Epithelial cell of prostate (primary cell): ENCODE measurements around the gene FMN2.
"Not testable (repeated sequence)": the region's sequence is repeated elsewhere in the genome, so short reads cannot be mapped to it uniquely, and the experiment has no call there.

ENCODE experiments used
- DNase-seq: peaks from one replicate; pipeline ENCODE4 v3.0.0-alpha.2; 2011; ENCODE audit warnings: low read depth, low spot score
- H3K27ac ChIP-seq: fragments of 450-650 bp; 2 replicates; pipeline ENCODE4 v1.5.1; 2017; ENCODE audit warnings: mild to moderate bottlenecking

Gene FMN2

GRCh38 chr1:240285540-240285939, 193.9 kb downstream of the FMN2 start:
- no peak overlapping the region for H3K27ac ChIP-seq
- DNase-seq = no peak

- no peak for DNase-seq
- no peak overlapping the region for H3K27ac ChIP-seq
Measured at GRCh38 chr1:240287722-240288121, 196.0 kb downstream of the FMN2 start.

- H3K27ac ChIP-seq = no peak overlapping the region
- DNase-seq = no peak
Measured at GRCh38 chr1:240293706-240294105, 202.0 kb downstream of the FMN2 start.

- H3K27ac ChIP-seq = no peak overlapping the region
- no peak for DNase-seq
Measured at GRCh38 chr1:240294566-240294965, 202.9 kb downstream of the FMN2 start.

GRCh38 chr1:240295811-240296210, 204.1 kb downstream of the FMN2 start:
- DNase-seq = no peak
- H3K27ac ChIP-seq = no peak overlapping the region

- no peak for DNase-seq
- no peak overlapping the region for H3K27ac ChIP-seq
Measured at GRCh38 chr1:240304466-240304865, 212.8 kb downstream of the FMN2 start.

- DNase-seq = no peak
- H3K27ac ChIP-seq = no peak overlapping the region
Measured at GRCh38 chr1:240306673-240307072, 215.0 kb downstream of the FMN2 start.

GRCh38 chr1:240308096-240308495, 216.4 kb downstream of the FMN2 start:
- DNase-seq = no peak
- no peak overlapping the region for H3K27ac ChIP-seq

- no peak overlapping the region for H3K27ac ChIP-seq
- DNase-seq = no peak
Measured at GRCh38 chr1:240309769-240310168, 218.1 kb downstream of the FMN2 start.

- no peak overlapping the region for H3K27ac ChIP-seq
- DNase-seq = no peak
Measured at GRCh38 chr1:240310226-240310925, 218.7 kb downstream of the FMN2 start.

GRCh38 chr1:240312872-240313271, 221.2 kb downstream of the FMN2 start:
- no peak for DNase-seq

GRCh38 chr1:240314845-240315801, 223.4 kb downstream of the FMN2 start:
- no peak for DNase-seq
- no peak overlapping the region for H3K27ac ChIP-seq

More at GRCh38 chr1:240312872-240313271, 221.2 kb downstream of the FMN2 start:
- H3K27ac ChIP-seq = no peak overlapping the region

- no peak overlapping the region for H3K27ac ChIP-seq
- DNase-seq = no peak
Measured at GRCh38 chr1:240319998-240320397, 228.3 kb downstream of the FMN2 start.

- DNase-seq = no peak
- H3K27ac ChIP-seq = no peak overlapping the region
Measured at GRCh38 chr1:240320659-240321058, 229.0 kb downstream of the FMN2 start.

- no peak overlapping the region for H3K27ac ChIP-seq
- DNase-seq = no peak
Measured at GRCh38 chr1:240322943-240323342, 231.3 kb downstream of the FMN2 start.

- DNase-seq, H3K27ac ChIP-seq: not testable (repeated sequence)
Measured at GRCh38 chr1:240328382-240328781, 236.7 kb downstream of the FMN2 start.

- no peak overlapping the region for H3K27ac ChIP-seq
- DNase-seq = no peak
Measured at GRCh38 chr1:240329443-240329842, 237.8 kb downstream of the FMN2 start.

GRCh38 chr1:240332672-240333071, 241.0 kb downstream of the FMN2 start:
- no peak for DNase-seq

GRCh38 chr1:240337781-240338180, 246.1 kb downstream of the FMN2 start:
- no peak overlapping the region for H3K27ac ChIP-seq
- DNase-seq = no peak

More at GRCh38 chr1:240332672-240333071, 241.0 kb downstream of the FMN2 start:
- no peak overlapping the region for H3K27ac ChIP-seq

GRCh38 chr1:240338837-240339236, 247.2 kb downstream of the FMN2 start:
- H3K27ac ChIP-seq = no peak overlapping the region
- no peak for DNase-seq
